HG03060 (cell line): ENCODE data around the gene ATP8A1.
"Not testable (repeated sequence)": the region's sequence is repeated elsewhere in the genome, so short reads cannot be mapped to it uniquely, and the experiment has no call there.

Experiments used
- ATAC-seq: cut with Tn5 transposase; IDR thresholded peaks from one replicate; pipeline ENCODE4 v1.9.1; 2021; ENCODE audit warnings: low read depth, moderate number of reproducible peaks; ENCODE audit not compliant: unreplicated experiment

Gene ATP8A1

DNA sequence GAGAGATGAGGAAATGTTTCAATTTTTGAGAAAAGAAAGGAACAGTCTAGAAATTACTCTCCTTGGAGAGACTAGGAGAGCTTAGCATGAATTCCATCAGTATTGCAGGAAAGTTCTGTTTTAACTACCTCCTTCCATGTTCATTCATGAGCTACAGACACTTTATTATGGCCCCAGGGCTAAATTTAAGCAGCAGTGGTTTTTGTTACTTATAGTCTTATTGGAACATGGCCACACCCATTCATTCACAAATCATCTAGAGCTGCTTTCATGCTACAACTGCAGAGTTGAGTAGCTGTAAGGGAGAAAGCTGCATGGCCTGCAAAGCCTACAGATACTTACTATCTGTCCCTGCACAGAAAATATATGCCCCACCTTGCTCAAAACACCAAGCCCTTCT lies 178.0 kb downstream of the ATP8A1 start:
- no peak for ATAC-seq

DNA sequence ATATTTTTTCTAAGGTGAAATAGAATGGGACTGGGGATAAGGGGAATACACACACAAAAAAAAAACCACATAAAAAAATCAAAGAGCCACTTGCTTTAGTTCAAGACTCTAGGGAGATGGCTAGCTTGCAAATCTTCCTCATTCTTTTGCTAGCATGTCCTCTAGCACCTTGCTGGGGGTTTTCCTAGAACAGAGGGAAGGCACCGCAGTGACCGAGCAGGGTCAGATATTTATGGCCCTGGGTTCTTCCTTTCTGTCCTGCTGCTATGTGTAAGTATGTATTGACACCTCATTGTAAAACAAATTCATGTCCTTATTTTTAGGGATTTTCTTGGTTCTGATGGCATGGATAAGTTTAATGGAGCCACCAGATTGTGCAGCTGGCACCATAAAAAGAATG lies 178.4 kb downstream of the ATP8A1 start:
- ATAC-seq, result no peak

DNA sequence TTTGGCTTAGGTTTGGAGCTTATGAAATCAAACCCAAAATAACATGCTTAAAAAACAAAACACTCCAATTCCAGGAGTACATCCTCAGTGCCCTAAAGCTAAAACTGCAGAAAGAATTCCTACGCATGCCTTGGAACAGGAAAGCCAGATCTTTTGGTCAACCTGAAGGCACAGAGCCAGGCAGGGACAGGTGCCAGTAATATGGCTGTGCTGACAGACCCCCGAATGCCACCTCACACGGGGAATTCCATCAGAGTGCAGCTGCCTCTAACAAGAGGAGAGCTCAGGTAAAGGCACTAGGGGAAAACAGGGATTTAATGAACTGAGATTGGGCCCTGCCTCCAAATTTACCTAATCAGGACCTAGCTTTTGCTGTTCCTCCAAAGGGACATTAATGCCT lies 182.5 kb downstream of the ATP8A1 start:
- ATAC-seq, result no peak

DNA sequence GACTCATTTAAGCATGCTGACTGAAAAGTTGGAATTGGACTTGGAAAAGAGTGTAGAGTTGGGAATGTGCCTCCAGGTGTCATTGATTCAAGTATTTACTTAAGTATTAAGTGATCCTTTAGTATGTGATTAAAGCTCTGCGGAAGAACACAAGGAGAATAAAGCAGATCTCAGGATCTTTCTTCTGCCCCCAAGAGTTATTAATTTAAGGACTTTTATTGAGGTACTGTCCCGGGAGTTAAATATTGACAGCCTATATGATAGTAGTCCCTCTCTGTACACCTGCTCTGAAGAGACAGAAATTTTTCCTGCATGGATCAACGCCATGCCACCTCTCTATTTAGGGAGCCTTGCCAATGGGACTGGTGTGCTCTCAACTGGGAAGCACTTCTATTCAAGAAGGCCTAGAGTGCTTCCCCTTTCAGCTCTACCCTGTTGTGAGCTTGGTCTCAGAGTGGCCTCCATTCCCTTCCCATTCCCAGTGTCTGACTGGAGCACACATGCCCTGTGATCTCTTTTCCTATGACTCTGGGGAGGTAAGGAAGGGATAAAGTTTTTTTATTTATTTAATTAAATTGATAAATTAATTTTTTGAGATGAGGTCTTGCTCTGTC lies 183.7 kb downstream of the ATP8A1 start:
- no peak for ATAC-seq

DNA sequence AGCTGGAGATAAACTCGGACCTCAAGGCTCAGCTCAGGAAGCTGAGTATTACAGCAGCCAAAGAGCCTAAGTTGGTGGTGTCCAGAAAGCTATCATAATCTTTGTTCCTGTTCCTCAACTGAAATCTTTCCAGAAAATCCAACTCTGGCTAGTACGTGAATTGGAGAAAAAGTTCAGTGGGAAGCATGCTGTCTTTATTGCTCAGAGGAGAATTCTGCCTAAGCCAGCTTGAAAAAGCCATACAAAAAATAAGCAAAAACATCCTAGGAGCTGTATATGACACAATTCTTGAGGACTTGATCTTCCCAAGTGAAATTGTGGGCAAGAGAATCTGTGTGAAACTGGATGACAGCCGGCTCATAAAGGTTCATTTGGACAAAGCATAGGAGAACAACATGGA lies 185.0 kb downstream of the ATP8A1 start:
- ATAC-seq, result no peak

DNA sequence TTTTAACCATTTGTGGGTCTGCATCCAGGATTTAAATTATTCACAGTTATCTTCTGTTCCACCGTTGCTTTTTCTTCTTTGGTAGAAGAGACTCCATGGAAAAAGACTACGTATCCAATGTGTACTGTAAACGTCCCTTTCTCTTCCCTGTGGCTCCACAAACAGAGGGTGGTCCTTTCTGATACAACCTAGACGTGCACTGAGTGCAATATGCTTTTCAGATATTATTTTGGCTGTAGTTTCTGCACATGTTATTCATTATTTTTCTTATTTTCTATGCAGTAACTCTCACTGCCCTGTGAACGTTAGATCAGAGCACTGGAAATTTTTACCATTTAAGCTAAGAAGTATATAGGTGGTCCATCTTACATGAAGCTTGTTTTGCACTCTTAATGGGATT lies 186.9 kb downstream of the ATP8A1 start:
- no peak for ATAC-seq

DNA sequence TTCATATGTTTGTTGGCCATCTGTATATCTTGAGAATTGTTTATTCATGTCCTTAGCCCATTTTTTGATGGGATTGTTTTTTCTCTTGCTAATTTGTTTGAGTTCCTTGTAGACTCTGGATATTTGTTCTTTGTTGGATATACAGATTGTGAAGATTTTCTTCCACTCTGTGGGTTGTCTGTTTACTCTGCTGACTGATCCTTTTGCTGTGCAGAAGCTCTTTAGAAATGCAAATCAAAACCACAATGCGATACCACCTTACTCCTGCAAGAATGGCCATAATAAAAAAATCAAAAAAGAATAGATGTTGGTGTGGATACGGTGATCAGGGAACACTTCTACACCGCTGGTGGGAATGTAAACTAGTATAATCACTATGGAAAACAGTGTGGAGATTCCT lies 189.1 kb downstream of the ATP8A1 start:
- not testable (repeated sequence) for ATAC-seq

DNA sequence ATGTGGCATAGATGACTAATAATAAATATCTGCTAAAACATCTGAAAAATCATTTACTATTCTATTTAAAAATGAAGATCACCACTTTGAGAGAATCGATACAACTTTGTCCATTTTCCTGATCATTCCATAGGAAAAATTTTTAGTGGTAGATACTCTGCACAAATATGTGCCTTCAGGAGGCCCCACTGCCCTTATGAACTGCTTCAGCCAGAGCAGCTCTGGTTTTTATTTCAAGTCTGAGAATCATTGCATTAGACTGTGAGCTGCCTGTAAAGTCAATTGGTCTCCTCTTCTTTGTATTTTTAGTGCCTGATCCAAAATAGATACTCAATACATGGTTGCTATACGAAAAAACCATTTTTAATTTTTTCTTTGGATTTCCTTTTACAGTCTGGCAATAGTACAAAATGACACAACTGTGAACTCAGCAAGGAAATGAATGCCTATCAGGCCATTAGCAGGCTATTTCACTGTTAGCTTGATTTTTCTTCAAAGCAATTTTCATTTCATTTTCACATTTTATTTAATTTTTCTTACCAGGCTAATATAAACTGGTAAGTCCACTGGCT lies 190.5 kb downstream of the ATP8A1 start:
- ATAC-seq, result no peak

DNA sequence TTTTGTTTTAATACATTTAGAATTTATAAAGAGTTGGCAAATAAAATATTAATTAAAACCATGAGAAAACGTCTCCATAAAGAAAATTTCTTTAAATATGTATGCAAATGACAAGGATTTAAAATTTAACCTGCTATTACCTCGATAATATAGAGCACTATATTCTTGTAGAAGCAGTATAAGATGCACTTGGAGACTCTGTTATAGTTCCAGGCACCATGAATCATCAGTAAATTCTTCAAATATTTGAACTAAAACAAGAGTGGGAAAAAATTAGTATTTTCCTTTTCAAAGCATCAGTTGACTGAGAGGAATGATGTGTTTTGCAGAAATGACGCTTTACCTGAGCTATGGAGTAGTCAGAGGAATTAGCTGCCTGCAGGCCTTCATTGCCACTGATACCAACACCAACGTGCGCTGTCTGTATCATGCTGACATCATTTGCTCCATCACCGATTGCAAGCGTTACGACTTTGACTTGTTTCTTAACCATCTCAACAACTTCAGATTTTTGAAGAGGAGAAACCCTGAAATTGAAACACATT lies 192.3 kb downstream of the ATP8A1 start:
- ATAC-seq, result no peak

DNA sequence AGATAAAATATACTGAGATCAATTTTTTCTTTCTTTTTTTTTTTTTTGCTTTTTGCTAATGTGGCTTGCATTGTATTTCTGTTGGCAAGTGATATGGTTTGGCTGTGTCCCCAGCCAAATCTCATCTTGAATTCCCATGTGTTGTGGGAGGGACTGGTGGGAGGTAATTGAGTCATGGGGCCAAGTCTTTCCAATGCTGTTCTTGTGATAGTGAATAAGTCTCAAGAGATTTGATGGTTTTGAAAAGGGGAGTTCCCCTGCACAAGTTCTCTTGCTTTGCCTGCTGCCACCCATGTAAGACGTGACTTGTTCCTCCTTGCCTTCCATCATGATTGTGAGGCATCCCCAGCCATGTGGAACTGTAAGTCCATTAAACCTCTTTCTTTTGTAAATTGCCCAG lies 195.7 kb downstream of the ATP8A1 start:
- ATAC-seq, result not testable (repeated sequence)

DNA sequence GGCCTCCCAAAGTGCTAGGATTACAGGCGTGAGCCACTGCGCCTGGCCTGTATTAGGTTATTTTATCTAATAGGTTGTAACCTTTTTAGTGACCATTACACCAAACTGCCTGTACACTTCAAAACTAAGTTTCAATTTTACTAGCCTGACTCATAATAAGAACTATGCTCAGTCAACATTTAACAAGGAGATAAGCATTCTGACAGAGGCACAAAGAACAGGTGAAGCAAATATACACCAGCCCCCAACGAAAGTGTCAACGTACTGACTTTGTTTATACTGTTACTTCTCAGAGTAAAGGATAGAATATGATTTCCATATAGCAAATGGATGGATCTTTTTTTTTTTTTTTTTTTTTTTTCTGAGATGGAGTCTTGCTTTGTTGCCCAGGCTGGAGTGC lies 196.9 kb downstream of the ATP8A1 start:
- peak; percentile 97 for ATAC-seq

DNA sequence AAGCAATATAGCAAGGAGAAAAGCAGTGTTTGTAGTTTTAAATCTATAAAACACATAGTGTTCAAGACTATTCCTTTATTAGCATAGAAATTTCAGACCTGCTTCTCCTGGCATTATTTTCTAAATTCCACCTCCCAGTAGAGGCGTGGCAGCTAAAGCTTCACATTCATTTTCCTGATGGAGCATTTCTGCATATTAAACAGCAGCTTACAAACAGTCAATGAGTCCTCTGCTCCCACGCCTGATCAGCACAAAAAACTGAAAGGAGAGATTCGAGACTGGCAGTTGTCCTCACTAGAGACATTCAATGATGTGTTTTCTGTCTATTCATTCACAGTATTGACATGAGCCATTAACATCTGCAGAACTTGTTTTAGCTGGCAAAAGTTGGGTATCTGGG lies 198.2 kb downstream of the ATP8A1 start:
- ATAC-seq, result no peak

DNA sequence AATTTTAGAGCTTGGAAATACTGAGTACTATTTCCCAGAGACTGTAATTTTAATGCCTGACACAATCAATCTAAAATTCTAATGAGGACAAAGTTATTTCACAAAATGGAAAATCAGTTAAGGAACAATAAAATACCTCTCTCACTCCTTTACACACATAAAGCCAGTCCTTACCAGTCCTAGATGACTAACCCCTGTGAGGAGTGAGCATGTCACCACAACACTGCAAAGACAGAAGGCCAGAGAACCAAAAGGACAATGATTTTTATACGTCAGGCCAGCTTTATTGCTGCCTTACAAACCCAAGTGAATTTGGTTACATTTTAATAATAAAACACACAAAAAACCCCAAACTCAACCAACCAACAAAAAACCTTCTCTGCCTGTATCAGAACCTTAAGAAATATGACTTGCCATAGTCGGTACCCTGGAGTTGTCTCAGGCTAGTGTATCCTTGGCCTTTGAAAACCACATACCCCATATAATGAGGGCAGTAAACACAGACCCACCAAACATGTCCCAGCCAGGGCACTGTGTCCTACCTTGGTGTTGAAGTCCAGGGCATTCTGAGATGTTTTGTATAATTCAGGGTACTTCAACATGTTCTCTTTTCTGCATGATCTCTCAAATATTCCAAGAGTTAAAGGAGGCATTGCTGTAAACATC lies 202.0 kb downstream of the ATP8A1 start:
- no peak for ATAC-seq

DNA sequence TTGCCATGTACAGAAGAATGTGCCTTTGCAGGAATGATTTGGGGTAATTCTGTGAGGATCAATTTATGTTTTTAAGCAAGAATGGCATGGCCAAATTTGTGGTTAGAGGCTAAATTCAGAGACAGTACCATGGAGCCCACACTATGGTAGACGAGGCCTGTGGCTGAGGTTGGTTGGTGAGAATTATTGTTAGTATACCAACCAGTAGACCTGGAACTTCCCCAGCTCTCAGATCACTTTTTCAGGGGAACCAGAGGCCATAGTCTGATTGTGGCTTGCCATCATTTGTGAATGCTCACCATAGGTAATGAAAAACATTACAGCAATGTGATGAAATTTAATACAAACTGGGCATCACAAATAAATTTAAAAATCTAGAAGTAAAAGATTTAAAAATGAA lies 203.3 kb downstream of the ATP8A1 start:
- ATAC-seq, result peak; percentile 43

DNA sequence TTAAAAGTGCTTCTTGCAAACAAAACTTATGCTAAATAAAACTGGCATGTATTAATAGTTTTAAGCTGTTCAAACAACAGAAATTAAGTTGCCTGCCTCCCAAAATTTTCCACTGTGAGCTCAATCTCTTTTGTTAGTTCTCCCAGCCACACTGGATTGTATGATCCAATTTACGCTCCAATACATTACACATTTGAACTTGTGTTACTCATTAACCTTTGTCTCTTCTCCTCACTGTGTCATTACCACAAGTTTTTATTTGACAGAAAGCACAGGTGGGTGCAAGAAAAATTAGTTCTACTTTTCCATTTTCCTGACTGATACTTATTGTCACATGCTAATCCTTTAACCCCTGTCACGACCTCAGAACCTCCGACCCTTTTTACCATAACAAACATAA lies 204.1 kb downstream of the ATP8A1 start:
- ATAC-seq, result no peak

DNA sequence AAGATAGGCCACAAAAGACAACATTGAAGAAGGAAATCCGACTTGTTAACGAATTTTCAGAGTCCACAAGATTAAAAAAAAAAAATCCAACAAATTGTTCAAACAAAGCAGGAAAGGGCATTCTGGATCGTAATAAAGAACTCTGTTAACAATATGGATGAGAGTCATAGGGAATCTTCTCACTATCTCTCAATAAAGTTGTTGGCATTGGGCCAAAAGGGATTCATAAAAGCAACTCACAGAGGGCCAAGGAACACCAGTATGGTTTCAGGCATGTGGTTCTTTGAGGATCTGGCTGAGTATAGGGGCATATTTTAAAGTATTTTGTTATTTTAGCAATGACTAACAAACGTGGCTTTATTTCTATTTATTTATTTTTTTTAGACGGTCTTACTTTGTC lies 210.1 kb downstream of the ATP8A1 start:
- no peak for ATAC-seq

DNA sequence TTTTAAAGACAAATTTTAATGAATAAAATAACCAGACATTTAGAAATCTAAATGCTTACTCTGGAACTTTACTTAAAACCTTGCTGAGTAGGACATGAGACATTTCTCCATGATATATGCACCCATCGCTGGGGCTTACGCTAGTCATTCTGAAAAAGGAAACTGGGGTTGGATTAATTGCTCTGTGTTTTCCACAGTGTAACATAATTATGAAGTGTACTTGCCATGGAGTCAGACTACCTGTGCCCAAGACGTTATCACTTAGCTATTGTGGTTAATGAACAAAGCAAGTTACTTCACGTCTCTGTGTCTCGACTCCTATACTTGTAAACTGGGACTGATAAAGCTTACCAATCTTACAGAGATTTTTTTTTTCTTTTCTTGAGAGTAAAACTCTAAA lies 211.9 kb downstream of the ATP8A1 start:
- ATAC-seq, result no peak

DNA sequence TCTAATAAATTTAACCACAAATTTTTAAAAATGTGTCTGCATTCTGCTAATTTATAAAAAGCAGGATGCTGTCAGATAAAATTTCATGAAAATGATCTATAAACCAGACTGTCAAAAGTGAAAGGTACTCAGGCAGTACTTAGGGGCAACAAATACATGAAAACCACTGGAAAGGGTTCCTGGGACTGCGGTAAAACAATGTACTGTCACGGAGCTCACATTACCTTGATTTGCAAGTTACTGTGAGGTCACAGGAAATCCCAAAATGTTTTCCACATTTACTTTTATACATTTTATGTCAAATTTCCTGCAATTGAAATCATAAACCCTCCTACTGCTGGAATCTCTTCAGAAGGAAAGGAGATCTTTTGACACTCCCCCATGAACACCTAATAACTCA lies 214.3 kb downstream of the ATP8A1 start:
- no peak for ATAC-seq

DNA sequence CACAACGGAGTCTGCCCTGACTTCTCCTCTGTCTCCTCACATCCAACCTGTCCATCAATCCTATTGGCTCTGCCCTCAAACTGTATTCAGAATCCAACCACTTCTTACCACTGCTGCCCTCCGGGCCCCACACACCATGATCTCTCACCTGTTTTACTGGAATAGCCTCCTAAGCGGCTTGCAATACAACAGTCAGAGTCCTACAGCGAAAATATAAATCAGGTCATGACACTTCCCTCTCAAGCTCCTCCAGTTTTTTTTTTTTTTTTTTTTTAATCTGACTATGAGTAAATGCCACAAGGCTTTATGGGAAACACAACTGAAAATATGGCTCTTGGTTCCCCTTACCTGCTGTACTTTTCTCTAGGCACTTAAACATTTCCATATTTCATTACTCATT lies 216.8 kb downstream of the ATP8A1 start:
- ATAC-seq, result no peak

DNA sequence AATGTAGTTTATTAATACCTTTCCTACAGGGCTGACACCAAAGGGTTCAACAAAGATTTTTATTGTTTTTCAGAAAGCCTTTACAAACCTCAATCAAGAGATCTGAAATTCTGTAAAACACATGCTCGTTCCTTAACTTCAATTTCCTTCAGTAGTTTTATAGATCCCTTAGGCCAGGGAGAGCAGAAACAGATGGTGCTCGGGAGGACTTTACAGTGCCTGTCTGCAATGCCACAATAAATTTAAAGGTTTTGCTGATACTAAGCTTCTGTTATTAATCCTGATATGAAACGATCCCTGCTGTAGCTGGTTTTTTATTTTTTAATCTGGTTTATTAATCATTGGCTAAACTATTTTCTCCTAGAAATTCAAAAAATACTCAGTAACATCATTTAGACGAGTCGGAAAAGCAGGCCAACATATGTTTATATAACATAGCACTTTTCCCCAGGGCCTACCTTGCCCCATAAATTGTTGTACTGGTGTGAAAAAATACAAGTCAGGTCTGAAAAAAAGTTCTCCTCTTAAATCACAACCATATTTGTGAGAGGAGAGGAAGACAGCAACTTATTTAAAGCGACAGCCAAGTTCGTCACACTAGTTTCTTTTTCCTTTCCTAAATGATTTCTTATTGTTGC lies 219.9 kb downstream of the ATP8A1 start:
- no peak for ATAC-seq

DNA sequence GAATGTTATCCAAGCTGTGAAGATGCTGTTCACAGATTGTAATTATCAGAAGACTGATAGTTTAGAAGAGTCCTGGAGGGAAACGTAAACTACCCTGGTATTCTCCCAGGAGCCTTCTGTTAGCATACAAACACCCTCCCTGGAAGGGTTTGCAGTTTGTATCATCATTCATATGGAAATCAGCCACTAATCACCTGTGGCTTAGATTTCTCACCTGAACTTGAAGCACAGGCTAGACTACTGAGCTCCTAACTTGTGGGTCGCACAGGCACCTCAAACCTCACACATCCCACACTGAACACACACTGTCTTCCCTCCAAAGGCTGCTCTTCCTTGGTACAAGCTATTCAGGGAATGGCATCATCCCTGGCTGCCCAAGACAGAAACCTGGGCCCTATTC lies 228.9 kb downstream of the ATP8A1 start:
- no peak for ATAC-seq
